Activated CD8-positive, alpha-beta memory T cell treated with anti-CD3 and anti-CD28 coated beads, Interleukin-2, amount 50 U/mL, for 48 hours (primary cell): ENCODE results near the gene SERPINA5.
"Not testable (repeated sequence)": the region's sequence is repeated elsewhere in the genome, so short reads cannot be mapped to it uniquely, and the experiment has no call there.

Experiments used
- DNase-seq: peaks from one replicate; pipeline ENCODE4 v3.0.0-alpha.2; 2020

Gene SERPINA5

DNA sequence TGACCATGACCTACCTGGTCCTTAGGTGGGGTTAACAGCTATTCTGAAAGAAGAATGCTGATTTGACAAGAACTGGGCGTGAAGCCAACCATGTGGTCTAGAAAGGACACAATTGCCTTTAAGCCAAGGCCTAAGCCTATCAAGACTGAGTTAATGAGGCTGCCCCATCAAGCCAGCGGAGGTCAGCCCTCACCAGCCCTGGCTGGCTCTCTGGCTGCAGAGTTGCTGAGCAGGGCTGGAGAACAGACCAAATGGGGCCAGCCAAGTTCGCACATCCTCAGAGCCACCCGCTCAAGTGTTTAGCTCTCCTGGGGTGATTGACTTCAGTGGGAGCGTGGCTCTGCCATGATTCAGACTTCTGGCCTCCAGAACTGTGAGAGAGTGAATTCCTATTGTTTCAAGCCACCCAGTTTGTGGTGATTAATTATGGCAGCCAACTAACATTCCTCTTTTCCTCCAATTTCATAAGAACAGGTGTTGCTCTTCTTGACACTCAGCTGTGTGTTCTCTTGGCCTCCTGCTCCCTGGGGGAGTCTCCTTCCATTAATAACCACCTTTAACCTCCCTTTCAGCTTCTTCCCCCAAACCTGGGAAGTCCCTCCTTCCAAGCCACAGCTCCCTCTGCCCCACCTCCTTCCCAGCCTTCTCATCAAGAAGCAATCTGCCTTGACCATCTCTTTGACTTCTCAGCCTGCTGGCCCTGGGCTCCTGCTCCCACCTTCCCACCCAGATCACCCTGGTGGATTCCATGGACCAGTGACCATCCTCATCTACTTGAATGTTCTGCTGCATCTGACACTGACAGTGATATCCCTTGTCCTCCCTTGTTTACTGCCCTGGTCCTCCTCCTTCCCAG is 5.3 kb upstream of the SERPINA5 start:
- DNase-seq: no peak

- DNase-seq: not testable (repeated sequence)
These were observed 3.8 kb upstream of the SERPINA5 start for GRCh38 chr14:94577472-94577871.

- DNase-seq: no peak
These were observed 2.5 kb upstream of the SERPINA5 start for GRCh38 chr14:94578712-94579111.

DNA sequence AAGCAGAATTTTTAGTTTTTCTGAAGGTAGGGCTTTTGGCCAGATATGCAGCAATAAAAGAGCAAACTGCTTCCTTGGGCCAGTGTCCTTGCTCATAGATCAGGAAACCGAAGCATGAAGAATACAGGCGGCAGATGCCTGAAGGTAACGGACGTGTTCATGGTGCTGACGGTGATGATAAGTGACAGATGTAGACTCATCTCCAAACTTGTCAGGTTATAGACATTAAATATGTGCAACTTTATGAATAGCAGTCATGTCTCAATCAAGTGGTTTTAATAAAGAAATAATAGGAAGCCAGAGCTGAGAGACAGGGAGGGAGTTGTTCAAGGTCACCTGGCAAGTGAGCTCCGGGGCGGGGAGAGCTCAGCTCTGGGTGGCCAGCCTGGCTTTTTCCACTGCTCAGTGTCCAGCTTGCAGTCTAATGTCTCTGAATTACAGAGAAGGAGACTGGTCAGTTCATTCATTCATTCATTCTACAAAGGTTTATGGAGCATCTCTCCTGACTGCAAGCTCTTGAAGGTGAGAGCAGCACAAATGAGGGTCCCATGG is 1.0 kb downstream of the SERPINA5 start:
- DNase-seq: no peak

GRCh38 chr14:94582851-94583250 is 1.6 kb downstream of the SERPINA5 start:
- DNase-seq: no peak

DNA sequence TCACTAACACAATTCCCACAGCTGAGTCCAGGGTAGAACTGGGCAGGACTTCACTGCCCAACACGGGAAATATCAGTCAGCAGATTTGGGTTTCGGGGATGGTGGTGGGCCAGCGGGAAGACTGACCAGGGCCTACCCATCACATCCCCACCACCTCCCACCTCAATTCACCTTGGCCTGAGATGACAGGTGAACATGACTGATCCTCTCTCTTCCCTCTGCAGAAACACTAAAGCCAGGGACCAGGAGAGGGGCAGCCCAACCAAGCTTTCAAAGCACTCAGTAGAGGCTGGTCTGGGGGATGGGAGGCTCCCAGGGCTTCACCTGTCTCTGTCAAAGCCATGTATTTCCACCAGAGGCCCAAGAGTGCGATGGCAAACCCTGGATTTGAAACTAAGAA is 2.3 kb downstream of the SERPINA5 start:
- no peak for DNase-seq

DNA sequence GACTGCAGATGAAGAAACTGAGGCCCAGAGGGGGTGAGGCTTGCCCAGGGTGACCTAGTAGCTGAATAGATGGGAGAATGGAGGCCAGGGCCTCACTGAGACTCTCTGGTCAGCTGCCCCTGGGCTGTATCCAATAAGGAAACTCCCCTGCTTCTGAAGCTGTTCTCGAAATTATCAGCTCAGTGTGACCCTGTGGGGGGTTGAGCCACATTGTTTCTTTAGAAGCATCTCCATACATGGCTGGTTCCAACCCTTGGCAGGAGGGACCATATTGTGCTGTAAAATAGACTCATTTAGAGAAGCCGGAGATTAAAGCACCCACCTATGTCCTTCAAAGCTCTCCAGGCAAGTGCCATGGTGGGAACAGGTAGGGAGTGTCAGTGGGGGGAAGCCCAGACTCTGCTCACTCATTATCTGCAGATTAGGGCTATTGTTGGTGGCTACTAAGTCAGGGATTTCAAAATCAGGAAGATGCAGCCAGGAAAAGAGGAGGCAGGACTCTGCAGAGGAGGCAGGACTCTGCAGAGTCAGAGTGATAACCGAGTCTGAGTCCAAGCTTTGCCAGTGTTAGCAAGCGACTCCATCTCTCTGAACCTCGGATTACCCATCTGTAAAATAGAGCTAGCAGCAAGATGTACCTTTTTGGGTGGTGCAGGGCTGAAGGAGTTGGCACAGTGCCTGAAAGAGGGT is 3.5 kb downstream of the SERPINA5 start:
- no peak for DNase-seq

GRCh38 chr14:94586635-94587034 is 5.4 kb downstream of the SERPINA5 start:
- no peak for DNase-seq

DNA sequence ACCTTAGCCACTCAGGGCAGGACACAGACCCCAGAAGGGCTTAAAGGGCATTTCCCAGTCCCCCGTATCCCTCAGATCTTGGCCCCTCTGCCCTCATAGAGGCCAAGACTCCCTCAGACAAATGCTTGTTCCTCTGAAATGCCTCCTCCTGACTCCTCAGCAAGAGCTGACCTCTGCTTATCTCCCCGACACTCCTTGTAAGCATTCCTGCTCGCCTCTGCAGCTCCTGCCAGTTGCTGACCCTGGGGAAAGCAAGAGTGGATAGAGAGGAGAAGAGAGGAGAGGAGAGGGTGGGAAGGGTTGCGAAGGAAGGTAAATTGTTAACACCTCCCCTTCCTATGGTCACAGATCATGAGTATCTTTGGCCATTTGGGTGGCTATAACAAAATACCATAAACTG is 7.1 kb downstream of the SERPINA5 start:
- no peak for DNase-seq

DNA sequence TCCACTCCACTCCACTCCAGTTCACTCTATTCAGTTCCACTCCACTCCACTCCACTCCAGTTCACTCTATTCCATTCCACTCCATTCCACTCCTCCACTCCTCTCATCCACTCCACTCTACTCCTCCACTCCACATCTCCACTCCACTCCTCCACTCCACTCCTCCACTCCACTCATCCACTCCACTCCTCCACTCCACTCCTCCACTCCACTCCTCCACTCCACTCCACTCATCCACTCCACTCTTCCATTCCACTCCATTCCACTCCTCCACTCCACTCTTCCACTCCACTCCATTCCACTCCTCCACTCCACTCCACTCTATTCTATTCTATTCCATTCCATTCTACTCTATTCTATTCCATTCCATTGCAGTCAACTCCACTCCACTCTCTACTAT is 9.8 kb downstream of the SERPINA5 start:
- DNase-seq: no peak

- no peak for DNase-seq
These were observed 10.6 kb downstream of the SERPINA5 start for GRCh38 chr14:94591871-94592270.

DNA sequence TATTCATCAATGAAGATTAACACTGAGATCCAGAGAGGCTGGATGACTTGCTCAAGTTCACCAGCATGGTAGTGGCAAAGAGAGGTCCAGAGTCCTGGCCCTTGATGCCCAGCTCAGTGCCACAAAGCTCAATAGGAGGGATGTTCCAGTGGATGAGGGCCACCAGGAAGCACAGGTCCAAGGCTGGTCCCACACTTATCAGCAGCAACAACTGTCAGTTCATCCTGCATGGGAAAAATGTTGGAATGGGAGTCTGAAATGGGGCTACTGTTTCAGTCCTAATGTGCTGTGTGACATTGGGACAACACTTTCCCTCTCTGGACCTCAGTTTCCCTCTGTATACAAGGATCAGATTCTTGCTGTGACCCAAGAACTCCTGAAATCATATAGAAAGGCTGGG is 11.2 kb downstream of the SERPINA5 start:
- DNase-seq: no peak

DNA sequence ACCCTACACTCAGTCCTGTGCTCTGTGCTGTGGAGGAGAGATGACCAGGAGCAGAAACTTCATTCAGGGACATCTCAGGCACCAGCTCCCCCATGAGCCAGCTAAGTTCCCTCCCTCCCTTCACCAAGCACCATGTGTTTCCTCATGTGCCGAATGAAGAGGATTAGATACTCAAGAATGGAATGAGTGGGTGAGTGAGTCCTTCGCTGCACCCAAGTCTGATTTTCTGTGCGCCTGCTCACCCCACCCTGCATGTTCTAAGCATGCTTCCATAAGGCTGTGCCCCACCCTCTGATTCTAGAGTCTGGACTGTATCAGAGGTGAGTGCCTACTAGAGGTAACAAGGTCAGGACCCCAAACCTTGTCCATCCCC is 12.1 kb downstream of the SERPINA5 start:
- DNase-seq: no peak

GRCh38 chr14:94593749-94594431 is 12.7 kb downstream of the SERPINA5 start:
- no peak for DNase-seq

- DNase-seq: no peak
These were observed 13.2 kb downstream of the SERPINA5 start for GRCh38 chr14:94594441-94594840.

GRCh38 chr14:94595912-94596311 is 14.7 kb downstream of the SERPINA5 start:
- DNase-seq: no peak

DNA sequence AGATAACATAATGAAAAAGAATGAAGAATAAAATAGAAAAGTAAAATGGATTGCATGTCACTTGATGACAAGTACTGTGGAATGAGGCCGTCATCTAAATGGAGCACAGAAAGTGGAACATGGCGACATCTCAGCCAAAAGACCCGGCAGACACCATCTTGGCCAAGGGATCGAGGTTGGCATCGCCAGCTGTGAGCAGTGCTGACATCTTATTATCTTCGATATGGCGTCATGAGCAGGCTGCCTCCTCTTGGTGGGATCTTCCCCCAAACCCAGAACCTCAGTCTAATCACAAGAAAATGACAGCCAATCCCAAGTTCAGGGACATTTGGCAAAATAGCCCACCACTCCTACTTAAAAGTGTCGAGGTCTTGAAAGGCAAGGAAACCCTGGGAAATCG is 15.1 kb downstream of the SERPINA5 start:
- no peak for DNase-seq

- DNase-seq: no peak
These were observed 16.6 kb downstream of the SERPINA5 start for GRCh38 chr14:94597788-94598187.

- no peak for DNase-seq
These were observed 17.2 kb downstream of the SERPINA5 start for GRCh38 chr14:94598506-94598815.

DNA sequence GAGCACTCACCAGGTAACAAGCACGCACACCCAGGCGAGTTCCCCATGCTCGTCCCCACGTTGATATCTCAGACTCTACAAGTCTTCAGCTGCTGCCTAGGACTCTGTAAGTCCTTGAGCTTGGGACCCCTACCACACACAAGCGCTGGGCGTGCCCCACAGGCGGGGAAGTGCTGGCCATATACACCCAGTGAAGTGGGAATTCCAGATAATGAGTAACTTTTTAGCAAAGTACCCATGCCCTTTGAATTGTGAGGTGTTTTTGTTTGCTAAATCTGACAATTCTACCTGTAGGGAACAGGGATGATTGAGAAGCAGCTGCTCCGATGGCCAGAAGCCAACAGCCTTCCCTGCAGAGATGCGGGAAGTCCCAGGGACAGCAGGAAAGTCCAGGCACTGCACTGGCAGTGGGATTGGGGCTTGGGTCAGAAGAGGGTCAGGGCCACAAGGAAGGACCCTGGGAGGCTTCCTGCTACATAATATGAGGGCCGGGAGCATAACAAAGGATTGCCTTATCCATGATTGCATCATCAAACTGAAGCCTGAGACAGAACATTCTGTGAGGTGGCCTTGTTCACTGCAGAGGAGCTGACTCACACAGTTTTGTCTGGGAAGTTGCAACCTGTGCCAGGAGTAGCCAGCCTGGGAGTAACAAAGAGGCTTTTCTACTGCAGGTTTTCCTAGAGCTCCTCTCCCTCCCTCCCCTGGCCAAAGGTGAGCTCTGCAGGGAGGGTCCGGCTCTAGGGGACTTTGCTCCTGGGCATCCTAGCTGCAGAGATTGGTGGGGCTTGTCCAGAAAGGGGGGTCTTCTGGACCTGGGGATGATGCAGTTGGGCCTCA is 17.8 kb downstream of the SERPINA5 start:
- no peak for DNase-seq

DNA sequence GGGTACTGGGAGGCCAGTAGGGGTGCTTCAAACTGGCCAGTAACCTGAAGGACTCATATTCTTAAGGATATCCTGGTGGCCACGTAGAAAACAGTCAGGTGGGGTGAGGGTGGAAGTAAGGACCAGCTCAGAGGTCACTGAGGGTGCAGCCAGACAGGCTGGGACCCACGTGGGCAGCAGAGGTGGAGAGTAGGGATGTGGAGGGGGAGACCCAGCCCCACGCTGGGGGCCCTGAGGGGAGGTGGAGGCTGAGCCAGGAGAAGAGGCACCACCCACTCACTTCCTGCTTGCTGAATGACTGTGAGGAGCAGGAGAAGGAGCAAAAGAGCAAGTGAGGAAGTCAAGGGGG is 18.4 kb downstream of the SERPINA5 start:
- no peak for DNase-seq

- no peak for DNase-seq
These were observed 18.9 kb downstream of the SERPINA5 start for GRCh38 chr14:94600148-94600545.

GRCh38 chr14:94601884-94602391 is 20.7 kb downstream of the SERPINA5 start:
- DNase-seq: no peak
